Measurements from ENCODE around the gene PATZ1. TPM values are rescaled to one million over a fixed set of nuclear protein-coding genes. Genes with fewer than 3 reads are reported as not detected.

Gene PATZ1
- total and polyA plus RNA-seq, 9 of the 15 experiments (the other 6 are each of a cell fraction or from before 2014, with no cell fraction given): 0.63 to 7.8 (median 4.2) TPM

DNA sequence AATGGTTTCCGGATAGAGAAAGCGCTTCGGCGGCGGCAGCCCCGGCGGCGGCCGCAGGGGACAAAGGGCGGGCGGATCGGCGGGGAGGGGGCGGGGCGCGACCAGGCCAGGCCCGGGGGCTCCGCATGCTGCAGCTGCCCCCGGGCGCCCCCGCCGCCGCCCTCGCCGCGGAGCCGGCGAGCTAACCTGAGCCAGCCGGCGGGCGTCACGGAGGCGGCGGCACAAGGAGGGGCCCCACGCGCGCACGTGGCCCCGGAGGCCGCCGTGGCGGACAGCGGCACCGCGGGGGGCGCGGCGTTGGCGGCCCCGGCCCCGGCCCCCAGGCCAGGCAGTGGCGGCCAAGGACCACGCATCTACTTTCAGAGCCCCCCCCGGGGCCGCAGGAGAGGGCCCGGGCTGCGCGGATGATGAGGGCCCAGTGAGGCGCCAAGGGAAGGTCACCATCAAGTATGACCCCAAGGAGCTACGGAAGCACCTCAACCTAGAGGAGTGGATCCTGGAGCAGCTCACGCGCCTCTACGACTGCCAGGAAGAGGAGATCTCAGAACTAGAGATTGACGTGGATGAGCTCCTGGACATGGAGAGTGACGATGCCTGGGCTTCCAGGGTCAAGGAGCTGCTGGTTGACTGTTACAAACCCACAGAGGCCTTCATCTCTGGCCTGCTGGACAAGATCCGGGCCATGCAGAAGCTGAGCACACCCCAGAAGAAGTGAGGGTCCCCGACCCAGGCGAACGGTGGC lies 69.5 kb downstream of the PATZ1 start:
- ChIA-PET CTCF (ENCODE audit: low intra/inter-chr PET ratio) (interaction anchor here (0.7 kb wide), 1 partner anchor 51 kb away, joined by 4 read pairs; no protein-coding TSS in a partner anchor), POLR2A (no interaction called here)
- Histone ChIP-seq H3K9me3 (replicated peaks; ENCODE audit: control insufficient read depth, insufficient read depth, low read depth, low read length) (no peaks in the 10 kb centered on the region), H3K4me3 (no peak overlapping the region), H3K9ac (ENCODE audit: insufficient read depth in 1 of 2, low read depth in 2 of 2, low read length in 2 of 2) (no peak overlapping the region), H3K36me3 (ENCODE audit: control insufficient read depth, insufficient read depth, low read length) (peaks cover 24% of the 10 kb centered on the region; the same call in 2 of the 3 replicates), H3K27me3 (ENCODE audit: control insufficient read depth in 2 of 2, insufficient read depth in 2 of 2, low read length in 2 of 2) (no peaks in the 10 kb centered on the region), H4K20me1 (replicated peaks; ENCODE audit: control insufficient read depth, insufficient read depth, low read length) (no peaks in the 10 kb centered on the region), H3K9me1 (ENCODE audit: control insufficient read depth, insufficient read depth, low read length) (no peaks in the 10 kb centered on the region), H3K27ac (ENCODE audit: extremely low read depth, low read depth, low read length) (no peak overlapping the region), H2AFZ (ENCODE audit: low read depth, low read length) (no peak overlapping the region), H3K4me2 (ENCODE audit: insufficient read depth, low read length) (no peak overlapping the region), H3K79me2 (ENCODE audit: control insufficient read depth, insufficient read depth, low read length) (no peaks in the 10 kb centered on the region), H3K4me1 (replicated peaks in 1 of 2; ENCODE audit: control insufficient read depth in 2 of 2, insufficient read depth in 2 of 2, low read length in 2 of 2) (peaks cover 0 to 2% of the 10 kb centered on the region in 2 experiments; a peak in 1 of 5 replicates)
- in situ Hi-C loops (cut with MboI) (no loop called here), intact Hi-C loops (cut with micrococcal nuclease) (no loop called here)
- FAIRE-seq (no peak), DNase-seq (ENCODE audit: extremely low read depth in 1 of 4, low spot score in 3 of 4) (no peak), ATAC-seq (no peak)
- WGBS (ENCODE audit: insufficient coverage, low coverage, missing lambda C conversion rate): 97% methylated on average over 13 of the region's 69 CpGs
- no peak for TF ChIP-seq ZFP30 (CRISPR knock-in tag; IDR thresholded peaks at IDR 0.05; ENCODE audit: borderline replicate concordance)
- no peak for TF ChIP-seq CBX3 (IDR thresholded peaks at IDR 0.05; ENCODE audit: borderline replicate concordance in 1 of 2, low read length in 2 of 2)
- no peak for TF ChIP-seq HNRNPH1 (optimal IDR thresholded peaks at IDR 0.05; ENCODE audit: low read depth, low read length)
- no TSS peak for BruUV-seq (replicated peaks)

Small RNAs within 50 kb of the gene (small RNA-seq; reads per million reads assigned to genes)
- gene RNA5SP496 (not detected), gene RNU6-338P (not detected)

Other genes starting within 250 kb of the PATZ1 start
Only the 7 nearest of the 9 such genes appear.
- gene PLA2G3, start 205.8 kb downstream of the PATZ1 start, total RNA-seq (2014; rRNA removed): 0.53 and 0.68 TPM in 2 replicates
- 0.22 and 0.36 TPM in 2 replicates for gene PLA2G3, start 205.8 kb downstream of the PATZ1 start, total RNA-seq (2014; rRNA removed; fragmentation: Illumina TruSeq; extraction: Trizol)
- gene PLA2G3, start 205.8 kb downstream of the PATZ1 start, total RNA-seq (2015; rRNA removed; fragmentation: Illumina TruSeq; extraction: Trizol): 0.76 and 1.1 TPM in 2 replicates
- 0.64 and 0.98 TPM in 2 replicates for gene PLA2G3, start 205.8 kb downstream of the PATZ1 start, total RNA-seq (2021)
- 1.4 and 5.4 TPM in 2 replicates for gene PLA2G3, start 205.8 kb downstream of the PATZ1 start, polyA plus RNA-seq (2011; rRNA removed)
- gene PLA2G3, start 205.8 kb downstream of the PATZ1 start, polyA plus RNA-seq (2014; fragmentation: Illumina TruSeq; extraction: Trizol): 0.48 and 0.78 TPM in 2 replicates
- gene PLA2G3, start 205.8 kb downstream of the PATZ1 start, polyA plus RNA-seq (2014; fragmentation: Nextera tagmentation; extraction: Ambion mirVana): under 1 TPM; 0.18 to 0.20 TPM
- 0.77 and 1.2 TPM in 2 replicates for gene PLA2G3, start 205.8 kb downstream of the PATZ1 start, polyA plus RNA-seq (2014; rRNA removed)
- gene RNF185, start 186.2 kb downstream of the PATZ1 start, total RNA-seq (2014; rRNA removed): 6.5 and 8.4 TPM in 2 replicates
- gene RNF185, start 186.2 kb downstream of the PATZ1 start, total RNA-seq (2014; rRNA removed; fragmentation: Illumina TruSeq; extraction: Trizol): 9.3 and 9.5 TPM in 2 replicates
- 10.8 and 12.5 TPM in 2 replicates for gene RNF185, start 186.2 kb downstream of the PATZ1 start, total RNA-seq (2015; rRNA removed; fragmentation: Illumina TruSeq; extraction: Trizol)
- 11.1 and 11.8 TPM in 2 replicates for gene RNF185, start 186.2 kb downstream of the PATZ1 start, total RNA-seq (2021)
- gene RNF185, start 186.2 kb downstream of the PATZ1 start, polyA plus RNA-seq (2011; rRNA removed): 17.6 and 18.3 TPM in 2 replicates
- gene RNF185, start 186.2 kb downstream of the PATZ1 start, polyA plus RNA-seq (2014; fragmentation: Illumina TruSeq; extraction: Trizol): 14.2 and 17.1 TPM in 2 replicates
- gene RNF185, start 186.2 kb downstream of the PATZ1 start, polyA plus RNA-seq (2014; fragmentation: Nextera tagmentation; extraction: Ambion mirVana): 1 to 10 TPM; 6.7 to 9.3 TPM
- 15.2 and 15.5 TPM in 2 replicates for gene RNF185, start 186.2 kb downstream of the PATZ1 start, polyA plus RNA-seq (2014; rRNA removed)
- gene LIMK2, start 134.0 kb downstream of the PATZ1 start, total RNA-seq (2014; rRNA removed): 11.1 and 14.5 TPM in 2 replicates
- gene LIMK2, start 134.0 kb downstream of the PATZ1 start, total RNA-seq (2014; rRNA removed; fragmentation: Illumina TruSeq; extraction: Trizol): 8.0 and 8.5 TPM in 2 replicates
- gene LIMK2, start 134.0 kb downstream of the PATZ1 start, total RNA-seq (2015; rRNA removed; fragmentation: Illumina TruSeq; extraction: Trizol): 7.9 and 8.9 TPM in 2 replicates
- gene LIMK2, start 134.0 kb downstream of the PATZ1 start, total RNA-seq (2021): 14.2 TPM in 2 replicates
- 4.3 and 6.6 TPM in 2 replicates for gene LIMK2, start 134.0 kb downstream of the PATZ1 start, polyA plus RNA-seq (2011; rRNA removed)
- 12.0 and 12.3 TPM in 2 replicates for gene LIMK2, start 134.0 kb downstream of the PATZ1 start, polyA plus RNA-seq (2014; fragmentation: Illumina TruSeq; extraction: Trizol)
- 1 to 10 TPM; 1.1 to 1.3 TPM for gene LIMK2, start 134.0 kb downstream of the PATZ1 start, polyA plus RNA-seq (2014; fragmentation: Nextera tagmentation; extraction: Ambion mirVana)
- gene LIMK2, start 134.0 kb downstream of the PATZ1 start, polyA plus RNA-seq (2014; rRNA removed): 5.9 and 9.0 TPM in 2 replicates
- gene PIK3IP1, start 53.9 kb downstream of the PATZ1 start, total RNA-seq (2014; rRNA removed): 0.77 and 1.0 TPM in 2 replicates
- 0.67 and 0.76 TPM in 2 replicates for gene PIK3IP1, start 53.9 kb downstream of the PATZ1 start, total RNA-seq (2014; rRNA removed; fragmentation: Illumina TruSeq; extraction: Trizol)
- gene PIK3IP1, start 53.9 kb downstream of the PATZ1 start, total RNA-seq (2015; rRNA removed; fragmentation: Illumina TruSeq; extraction: Trizol): 0.68 and 0.87 TPM in 2 replicates
- gene PIK3IP1, start 53.9 kb downstream of the PATZ1 start, total RNA-seq (2021): 1.3 TPM in 2 replicates
- gene PIK3IP1, start 53.9 kb downstream of the PATZ1 start, polyA plus RNA-seq (2011; rRNA removed): 0.71 and 2.3 TPM in 2 replicates
- 0.83 and 1.1 TPM in 2 replicates for gene PIK3IP1, start 53.9 kb downstream of the PATZ1 start, polyA plus RNA-seq (2014; fragmentation: Illumina TruSeq; extraction: Trizol)
- gene PIK3IP1, start 53.9 kb downstream of the PATZ1 start, polyA plus RNA-seq (2014; fragmentation: Nextera tagmentation; extraction: Ambion mirVana): under 1 TPM; 0.11 to 0.18 TPM
- 0.88 and 1.2 TPM in 2 replicates for gene PIK3IP1, start 53.9 kb downstream of the PATZ1 start, polyA plus RNA-seq (2014; rRNA removed)
- 77.1 and 87.6 TPM in 2 replicates for gene DRG1, start 53.3 kb upstream of the PATZ1 start, total RNA-seq (2014; rRNA removed)
- gene DRG1, start 53.3 kb upstream of the PATZ1 start, total RNA-seq (2014; rRNA removed; fragmentation: Illumina TruSeq; extraction: Trizol): 93.3 and 98.6 TPM in 2 replicates
- gene DRG1, start 53.3 kb upstream of the PATZ1 start, total RNA-seq (2015; rRNA removed; fragmentation: Illumina TruSeq; extraction: Trizol): 85.8 and 90.9 TPM in 2 replicates
- 76.4 and 76.5 TPM in 2 replicates for gene DRG1, start 53.3 kb upstream of the PATZ1 start, total RNA-seq (2021)
- 84.1 and 111 TPM in 2 replicates for gene DRG1, start 53.3 kb upstream of the PATZ1 start, polyA plus RNA-seq (2011; rRNA removed)
- 96.4 and 114 TPM in 2 replicates for gene DRG1, start 53.3 kb upstream of the PATZ1 start, polyA plus RNA-seq (2014; fragmentation: Illumina TruSeq; extraction: Trizol)
- gene DRG1, start 53.3 kb upstream of the PATZ1 start, polyA plus RNA-seq (2014; fragmentation: Nextera tagmentation; extraction: Ambion mirVana): 100 to 1,000 TPM; 159 to 211 TPM
- gene DRG1, start 53.3 kb upstream of the PATZ1 start, polyA plus RNA-seq (2014; rRNA removed): 79.7 and 86.4 TPM in 2 replicates
- gene EIF4ENIF1, start 143.5 kb upstream of the PATZ1 start, total RNA-seq (2014; rRNA removed): 8.1 and 11.7 TPM in 2 replicates
- 11.3 and 11.7 TPM in 2 replicates for gene EIF4ENIF1, start 143.5 kb upstream of the PATZ1 start, total RNA-seq (2014; rRNA removed; fragmentation: Illumina TruSeq; extraction: Trizol)
- 16.0 and 17.1 TPM in 2 replicates for gene EIF4ENIF1, start 143.5 kb upstream of the PATZ1 start, total RNA-seq (2015; rRNA removed; fragmentation: Illumina TruSeq; extraction: Trizol)
- gene EIF4ENIF1, start 143.5 kb upstream of the PATZ1 start, total RNA-seq (2021): 15.9 and 17.5 TPM in 2 replicates
- gene EIF4ENIF1, start 143.5 kb upstream of the PATZ1 start, polyA plus RNA-seq (2011; rRNA removed): 15.5 and 15.8 TPM in 2 replicates
- gene EIF4ENIF1, start 143.5 kb upstream of the PATZ1 start, polyA plus RNA-seq (2014; fragmentation: Illumina TruSeq; extraction: Trizol): 15.6 and 24.9 TPM in 2 replicates
- gene EIF4ENIF1, start 143.5 kb upstream of the PATZ1 start, polyA plus RNA-seq (2014; fragmentation: Nextera tagmentation; extraction: Ambion mirVana): 1 to 10 TPM; 2.5 to 4.1 TPM
- 16.6 and 22.4 TPM in 2 replicates for gene EIF4ENIF1, start 143.5 kb upstream of the PATZ1 start, polyA plus RNA-seq (2014; rRNA removed)
- gene SFI1, start 150.2 kb upstream of the PATZ1 start, total RNA-seq (2014; rRNA removed): 14.1 and 21.3 TPM in 2 replicates
- gene SFI1, start 150.2 kb upstream of the PATZ1 start, total RNA-seq (2014; rRNA removed; fragmentation: Illumina TruSeq; extraction: Trizol): 8.2 and 10.5 TPM in 2 replicates
- 8.8 and 10.4 TPM in 2 replicates for gene SFI1, start 150.2 kb upstream of the PATZ1 start, total RNA-seq (2015; rRNA removed; fragmentation: Illumina TruSeq; extraction: Trizol)
- 24.0 and 24.2 TPM in 2 replicates for gene SFI1, start 150.2 kb upstream of the PATZ1 start, total RNA-seq (2021)
- 15.0 and 18.7 TPM in 2 replicates for gene SFI1, start 150.2 kb upstream of the PATZ1 start, polyA plus RNA-seq (2011; rRNA removed)
- gene SFI1, start 150.2 kb upstream of the PATZ1 start, polyA plus RNA-seq (2014; fragmentation: Illumina TruSeq; extraction: Trizol): 11.8 and 16.0 TPM in 2 replicates
- 1 to 10 TPM; 3.0 to 4.3 TPM for gene SFI1, start 150.2 kb upstream of the PATZ1 start, polyA plus RNA-seq (2014; fragmentation: Nextera tagmentation; extraction: Ambion mirVana)
- gene SFI1, start 150.2 kb upstream of the PATZ1 start, polyA plus RNA-seq (2014; rRNA removed): 23.1 and 25.6 TPM in 2 replicates

Data from K562 (cell line).